T-helper 2 cell treated with Interferon-gamma antibody and Interleukin-4, amounts not matched to agents 5 μg/mL and 100 μg/mL, for 36 hours (primary cell): ENCODE data around the gene CCR1.

ENCODE experiments used
- DNase-seq: peaks from one replicate; pipeline ENCODE4 v3.0.0; 2021; ENCODE audit warnings: low spot score
- H3K27ac Mint-ChIP-seq: one replicate; pipeline ENCODE4 v1.8.0; 2021; ENCODE audit warnings: mild to moderate bottlenecking, mixed read lengths
- H3K27me3 Mint-ChIP-seq: one replicate; pipeline ENCODE4 v1.8.0; 2021; ENCODE audit warnings: low read depth, mixed read lengths
- H3K36me3 Mint-ChIP-seq: one replicate; pipeline ENCODE4 v1.8.0; 2021; ENCODE audit warnings: low read depth, mixed read lengths
- H3K4me1 Mint-ChIP-seq: one replicate; pipeline ENCODE4 v1.8.0; 2021; ENCODE audit warnings: low read depth, mixed read lengths
- H3K4me3 Mint-ChIP-seq: one replicate; pipeline ENCODE4 v1.8.0; 2022; ENCODE audit warnings: mild to moderate bottlenecking, moderate library complexity, mixed read lengths
- H3K9me3 Mint-ChIP-seq: one replicate; pipeline ENCODE4 v1.8.0; 2021; ENCODE audit warnings: mixed read lengths

The CCR1 gene

DNA sequence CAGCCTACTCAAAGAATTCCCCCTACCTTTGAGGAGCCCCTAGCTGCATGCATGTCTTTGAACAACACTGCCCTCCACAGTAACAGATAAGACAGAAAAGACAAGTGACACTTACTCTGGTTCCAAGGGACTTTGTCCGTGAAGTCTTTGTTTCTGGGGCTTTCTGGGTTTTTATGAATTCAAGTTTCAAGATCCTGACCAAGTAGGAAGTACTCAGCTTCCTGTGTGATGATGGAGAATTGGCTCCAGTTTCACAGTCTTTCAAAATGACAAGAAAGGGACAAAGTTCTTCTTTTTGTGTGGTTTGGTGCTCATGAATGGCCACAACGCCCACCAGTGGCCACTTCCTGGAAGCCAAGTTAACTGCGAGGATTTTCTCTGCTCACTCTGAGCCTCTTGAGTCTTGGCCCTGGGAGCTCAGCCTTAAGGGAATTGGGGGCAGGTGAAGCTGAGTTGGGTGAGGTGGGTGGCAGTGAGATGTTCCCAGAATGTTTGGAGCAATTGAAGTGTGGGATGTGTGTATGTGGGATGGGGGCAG, at the start of gene CCR1:
TSS of gene CCR1 (minus strand) at position 147 of the 538 bp plus-strand sequence. CDS start 4,000 bp downstream, outside the sequence.
- Mint-ChIP-seq H3K4me1 (peaks cover 24% of the 10 kb centered on the region), H3K9me3 (no peaks in the 10 kb centered on the region), H3K36me3 (peaks cover 4% of the 10 kb centered on the region), H3K27ac (peak within 1 kb of the TSS; percentile 76), H3K27me3 (peaks cover 18% of the 10 kb centered on the region), H3K4me3 (peak within 1 kb of the TSS; percentile 58)
- DNase-seq = peak; percentile 74

DNA sequence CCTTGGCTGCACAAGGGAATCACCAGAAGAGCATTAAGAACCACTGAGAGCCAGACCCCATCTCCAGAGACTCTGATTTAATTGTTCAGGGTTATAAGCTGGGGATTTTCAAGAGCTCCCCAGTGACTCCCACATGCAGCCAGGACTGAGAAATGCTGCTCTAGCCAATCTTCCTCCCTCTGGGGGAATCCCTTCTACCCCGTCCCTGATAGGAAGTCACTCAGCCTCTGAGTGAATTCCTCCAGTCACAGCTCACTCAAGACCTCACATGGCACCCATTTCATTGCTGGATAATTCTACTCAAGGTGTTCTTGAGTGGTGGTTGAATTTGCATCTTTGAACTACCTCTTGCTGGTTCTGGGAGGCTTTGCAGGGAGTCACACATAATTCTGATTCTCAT, 44.9 kb upstream of the CCR1 start:
- H3K9me3 Mint-ChIP-seq = peaks cover 7% of the 10 kb centered on the region
- no peak overlapping the region for H3K27ac Mint-ChIP-seq
- no peak overlapping the region for H3K4me3 Mint-ChIP-seq
- H3K4me1 Mint-ChIP-seq = peaks cover 2% of the 10 kb centered on the region
- H3K36me3 Mint-ChIP-seq = no peaks in the 10 kb centered on the region
- peaks cover 57% of the 10 kb centered on the region for H3K27me3 Mint-ChIP-seq
- DNase-seq = no peak

- Mint-ChIP-seq H3K4me3 (no peak overlapping the region), H3K9me3 (no peaks in the 10 kb centered on the region), H3K4me1 (peaks cover 10% of the 10 kb centered on the region), H3K36me3 (no peaks in the 10 kb centered on the region), H3K27me3 (peaks cover 33% of the 10 kb centered on the region), H3K27ac (no peak overlapping the region)
- no peak for DNase-seq
Measured at GRCh38 chr3:46245146-46245545, 37.0 kb upstream of the CCR1 start.

GRCh38 chr3:46243560-46243959, 35.4 kb upstream of the CCR1 start:
- Mint-ChIP-seq H3K27me3 (peaks cover 45% of the 10 kb centered on the region), H3K4me3 (no peak overlapping the region), H3K27ac (no peak overlapping the region), H3K36me3 (no peaks in the 10 kb centered on the region), H3K4me1 (peaks cover 10% of the 10 kb centered on the region), H3K9me3 (no peaks in the 10 kb centered on the region)
- no peak for DNase-seq

GRCh38 chr3:46242120-46242519, 34.0 kb upstream of the CCR1 start, which contains the start of gene CCR3:
CCR3 (plus strand) TSS chr3:46242460; CDS start chr3:46265159, 22,699 bp downstream.
- Mint-ChIP-seq H3K9me3 (no peaks in the 10 kb centered on the region), H3K27me3 (peaks cover 58% of the 10 kb centered on the region), H3K4me1 (peaks cover 10% of the 10 kb centered on the region), H3K4me3 (peak within 1 kb of the TSS; percentile 9), H3K36me3 (no peaks in the 10 kb centered on the region), H3K27ac (peak within 1 kb of the TSS; percentile 29)
- no peak for DNase-seq

- H3K36me3 Mint-ChIP-seq = no peaks in the 10 kb centered on the region
- H3K27ac Mint-ChIP-seq = no peak overlapping the region
- H3K4me3 Mint-ChIP-seq = no peak overlapping the region
- DNase-seq = no peak
- H3K9me3 Mint-ChIP-seq = no peaks in the 10 kb centered on the region
- peaks cover 75% of the 10 kb centered on the region for H3K27me3 Mint-ChIP-seq
- H3K4me1 Mint-ChIP-seq = peaks cover 14% of the 10 kb centered on the region
Measured at GRCh38 chr3:46239952-46240351, 31.8 kb upstream of the CCR1 start.

- no peak for DNase-seq
- H3K36me3 Mint-ChIP-seq = no peaks in the 10 kb centered on the region
- H3K9me3 Mint-ChIP-seq = no peaks in the 10 kb centered on the region
- no peak overlapping the region for H3K27ac Mint-ChIP-seq
- no peak overlapping the region for H3K4me3 Mint-ChIP-seq
- peaks cover 78% of the 10 kb centered on the region for H3K27me3 Mint-ChIP-seq
- H3K4me1 Mint-ChIP-seq = peaks cover 14% of the 10 kb centered on the region
Measured at GRCh38 chr3:46239301-46239938, 31.3 kb upstream of the CCR1 start.

GRCh38 chr3:46238386-46238785, 30.3 kb upstream of the CCR1 start:
- Mint-ChIP-seq H3K36me3 (no peaks in the 10 kb centered on the region), H3K4me1 (peaks cover 14% of the 10 kb centered on the region), H3K9me3 (no peaks in the 10 kb centered on the region), H3K27ac (no peak overlapping the region), H3K4me3 (no peak overlapping the region), H3K27me3 (peaks cover 75% of the 10 kb centered on the region)
- DNase-seq = no peak

DNA sequence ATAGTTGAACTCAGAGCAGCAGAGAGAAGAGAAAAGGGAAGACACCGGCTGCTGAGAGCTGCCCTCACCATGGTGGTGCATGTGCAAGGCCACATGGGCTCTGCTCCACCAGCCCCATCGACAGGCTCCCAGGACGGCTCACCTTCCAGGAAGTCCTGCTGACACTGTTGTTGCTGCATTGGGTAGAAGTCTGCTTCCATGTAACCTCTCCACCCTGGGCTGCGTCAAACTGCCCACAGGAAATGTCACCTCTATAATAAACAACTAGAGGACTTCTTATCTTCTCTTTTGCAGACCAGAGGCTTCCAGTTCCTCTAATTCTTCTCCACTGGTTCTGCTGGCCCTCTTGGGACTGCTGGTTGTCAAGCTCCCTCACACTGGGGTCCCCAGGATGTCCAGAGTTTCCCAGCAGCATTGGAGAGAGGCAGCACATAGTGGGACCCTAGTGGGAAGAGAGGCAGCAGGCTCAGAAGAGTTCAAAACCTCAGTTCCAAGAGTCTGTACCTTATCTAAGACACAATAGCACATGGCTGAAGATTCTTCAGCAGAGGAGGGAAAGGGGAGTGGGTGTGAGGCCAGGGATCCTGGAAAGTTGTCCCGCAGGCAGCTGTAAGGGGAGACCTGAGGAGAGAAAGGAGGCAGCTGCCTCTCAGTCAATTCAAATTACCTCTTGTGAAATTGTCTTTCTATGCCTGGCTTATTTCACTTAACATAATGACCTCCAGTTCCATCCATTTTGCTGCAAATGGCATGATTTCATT, 28.4 kb upstream of the CCR1 start:
- peaks cover 74% of the 10 kb centered on the region for H3K27me3 Mint-ChIP-seq
- H3K9me3 Mint-ChIP-seq = no peaks in the 10 kb centered on the region
- H3K4me3 Mint-ChIP-seq = peak overlapping the region; percentile 11
- DNase-seq = no peak
- H3K27ac Mint-ChIP-seq = no peak overlapping the region
- H3K4me1 Mint-ChIP-seq = peaks cover 6% of the 10 kb centered on the region
- H3K36me3 Mint-ChIP-seq = no peaks in the 10 kb centered on the region

- no peak for DNase-seq
- Mint-ChIP-seq H3K4me3 (no peak overlapping the region), H3K36me3 (no peaks in the 10 kb centered on the region), H3K27ac (no peak overlapping the region), H3K4me1 (peaks cover 4% of the 10 kb centered on the region), H3K27me3 (peaks cover 75% of the 10 kb centered on the region), H3K9me3 (no peaks in the 10 kb centered on the region)
Measured at GRCh38 chr3:46235425-46235824, 27.3 kb upstream of the CCR1 start.

DNA sequence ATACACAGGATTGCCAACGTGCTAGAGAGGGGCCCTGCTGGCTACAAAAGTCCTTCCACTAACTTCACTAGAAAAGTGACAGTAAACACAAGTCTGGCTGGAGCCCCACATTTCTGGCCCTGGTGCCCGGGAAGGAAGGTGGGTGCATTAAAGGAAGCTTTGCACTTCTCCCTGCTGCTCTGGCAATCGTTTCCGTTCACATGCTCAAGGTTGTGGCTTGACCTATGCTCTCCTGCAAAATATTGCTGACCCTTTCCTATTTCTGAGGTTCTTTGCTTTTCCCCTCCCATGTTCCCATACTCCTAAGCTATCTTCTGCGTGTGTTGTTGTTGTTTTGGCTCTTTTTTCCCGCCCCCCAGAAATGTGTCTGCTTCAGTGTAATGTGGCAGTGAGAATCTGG, 25.1 kb upstream of the CCR1 start:
- peaks cover 72% of the 10 kb centered on the region for H3K27me3 Mint-ChIP-seq
- H3K9me3 Mint-ChIP-seq = no peaks in the 10 kb centered on the region
- peaks cover 11% of the 10 kb centered on the region for H3K4me1 Mint-ChIP-seq
- H3K27ac Mint-ChIP-seq = no peak overlapping the region
- no peaks in the 10 kb centered on the region for H3K36me3 Mint-ChIP-seq
- no peak overlapping the region for H3K4me3 Mint-ChIP-seq
- DNase-seq = no peak

DNA sequence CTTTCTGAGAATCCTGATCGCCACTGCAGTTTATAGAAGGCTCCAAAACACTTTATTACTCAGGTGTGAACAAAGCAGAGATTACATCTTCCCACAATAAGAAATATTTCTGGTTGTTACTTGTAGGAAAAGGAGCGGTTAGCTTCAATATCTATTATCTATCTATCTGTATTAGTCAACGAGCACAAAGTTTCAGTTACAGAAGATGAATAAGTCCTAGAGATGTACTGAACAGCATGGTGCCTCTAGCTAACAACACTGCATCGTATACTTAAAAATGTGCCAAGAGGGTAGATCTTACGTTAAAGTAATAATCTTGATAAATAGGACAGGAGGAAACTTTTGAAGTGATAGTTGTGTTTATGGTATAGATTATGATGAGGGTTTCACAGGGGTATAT, 23.2 kb upstream of the CCR1 start:
- peaks cover 69% of the 10 kb centered on the region for H3K27me3 Mint-ChIP-seq
- H3K27ac Mint-ChIP-seq = no peak overlapping the region
- H3K9me3 Mint-ChIP-seq = peaks cover 4% of the 10 kb centered on the region
- DNase-seq = no peak
- H3K4me3 Mint-ChIP-seq = no peak overlapping the region
- no peaks in the 10 kb centered on the region for H3K36me3 Mint-ChIP-seq
- H3K4me1 Mint-ChIP-seq = peaks cover 13% of the 10 kb centered on the region

DNA sequence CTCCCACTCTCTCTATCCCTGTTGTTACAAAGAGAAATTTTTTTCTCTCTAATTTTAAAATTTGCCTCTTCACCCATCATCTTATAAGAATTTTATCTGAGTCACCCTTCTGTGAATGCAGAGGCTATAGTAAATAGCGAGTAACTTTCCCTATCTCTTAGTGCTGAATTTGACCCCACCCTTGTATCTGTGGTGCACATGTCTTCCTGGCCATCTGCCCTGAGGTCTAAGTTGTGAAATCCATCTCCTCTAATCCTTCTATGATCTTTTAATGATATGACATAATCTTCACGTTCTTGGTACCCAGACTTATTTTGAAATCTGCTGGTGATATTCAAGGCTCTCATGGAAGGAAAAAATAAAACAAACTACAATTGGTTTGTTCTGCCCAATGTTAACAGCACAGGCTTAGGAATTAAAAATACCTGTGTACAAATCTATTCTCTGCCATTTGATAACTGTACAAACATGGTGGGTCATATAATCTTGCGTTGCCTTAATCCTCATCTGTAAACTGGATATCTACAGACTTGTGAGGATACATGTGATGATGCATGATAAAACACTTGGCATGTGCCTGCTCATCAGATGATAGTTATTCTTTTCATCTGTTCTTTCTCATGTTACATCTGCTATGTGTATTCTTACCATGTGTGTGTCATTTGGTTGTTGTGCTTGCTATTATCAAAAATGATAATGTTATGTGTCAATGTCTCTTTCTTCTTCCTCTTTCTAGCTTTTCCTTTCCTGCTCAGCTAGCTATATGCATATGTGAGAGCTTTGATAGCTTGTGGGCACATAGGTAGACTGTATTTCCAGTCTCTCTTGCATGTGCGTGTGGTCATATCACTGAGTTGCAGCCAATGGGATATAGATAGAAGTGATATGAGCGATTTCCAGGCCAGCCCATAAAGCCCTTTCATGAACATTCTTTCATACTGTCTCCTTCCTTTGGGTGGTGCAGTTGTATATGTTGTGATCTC, 20.4 kb upstream of the CCR1 start:
- no peak for DNase-seq
- H3K4me1 Mint-ChIP-seq = peaks cover 12% of the 10 kb centered on the region
- peaks cover 67% of the 10 kb centered on the region for H3K27me3 Mint-ChIP-seq
- H3K27ac Mint-ChIP-seq = no peak overlapping the region
- no peak overlapping the region for H3K4me3 Mint-ChIP-seq
- peaks cover 6% of the 10 kb centered on the region for H3K9me3 Mint-ChIP-seq
- H3K36me3 Mint-ChIP-seq = no peaks in the 10 kb centered on the region
